NT2/D1 (cell line): ENCODE measurements around the gene TSPAN5.

ENCODE experiments used
- DNase-seq: peaks from one replicate; pipeline ENCODE4 v3.0.0-alpha.2; 2011; ENCODE audit warnings: low read depth, low spot score
- H3K27me3 ChIP-seq: 2 replicates; pipeline ENCODE4 v1.6.0; 2011; ENCODE audit warnings: mild to moderate bottlenecking; ENCODE audit not compliant: insufficient read length, insufficient read depth
- H3K36me3 ChIP-seq: 2 replicates; pipeline ENCODE4 v1.6.1; 2011; ENCODE audit warnings: mild to moderate bottlenecking, low read length, mixed read lengths; ENCODE audit not compliant: insufficient read depth, insufficient read length
- H3K4me1 ChIP-seq: 2 replicates; pipeline ENCODE4 v1.5.1; 2011; ENCODE audit not compliant: insufficient read depth, insufficient read length
- H3K4me3 ChIP-seq: 2 replicates; pipeline ENCODE4 v1.5.1; 2011; ENCODE audit warnings: low read depth; ENCODE audit not compliant: insufficient read length
- H3K9ac ChIP-seq: 2 replicates; pipeline ENCODE4 v1.6.0; 2011; ENCODE audit warnings: low read depth; ENCODE audit not compliant: insufficient read length
- H3K9me3 ChIP-seq: 2 replicates; pipeline ENCODE4 v1.5.1; 2011; ENCODE audit warnings: mild to moderate bottlenecking, low read length; ENCODE audit not compliant: insufficient read depth
- SUZ12 ChIP-seq: IDR thresholded peaks from 2 replicates; pipeline ENCODE4 v1.6.1; 2011; ENCODE audit not compliant: insufficient read length, insufficient read depth; ENCODE audit errors: extremely low read depth
- YY1 ChIP-seq: IDR thresholded peaks from 2 replicates; pipeline ENCODE4 v1.6.1; 2011; ENCODE audit not compliant: insufficient read length, insufficient read depth
- ZNF274 ChIP-seq: IDR thresholded peaks from 2 replicates; pipeline ENCODE4 v1.6.1; 2011; ENCODE audit warnings: mild to moderate bottlenecking, low read depth, low read length

Gene TSPAN5

GRCh38 chr4:98672583-98673287 is 14.3 kb upstream of the TSPAN5 start:
- Histone ChIP-seq H3K9ac (no peak overlapping the region), H3K4me1 (no peaks in the 10 kb centered on the region), H3K36me3 (no peaks in the 10 kb centered on the region), H3K4me3 (no peak overlapping the region), H3K27me3 (no peaks in the 10 kb centered on the region), H3K9me3 (no peaks in the 10 kb centered on the region)
- no peak for DNase-seq
- TF ChIP-seq YY1 (no peak), SUZ12 (no peak), ZNF274 (no peak)

- Histone ChIP-seq H3K27me3 (no peaks in the 10 kb centered on the region), H3K9me3 (peaks cover under 1% of the 10 kb centered on the region; the same call in 1 of the 2 replicates), H3K9ac (no peak overlapping the region), H3K4me1 (no peaks in the 10 kb centered on the region), H3K4me3 (no peak overlapping the region), H3K36me3 (no peaks in the 10 kb centered on the region)
- TF ChIP-seq ZNF274, result no peak
- no peak for TF ChIP-seq YY1
- TF ChIP-seq SUZ12, result no peak
- no peak for DNase-seq
These were observed 12.7 kb upstream of the TSPAN5 start for GRCh38 chr4:98671131-98671530.

- Histone ChIP-seq H3K4me1 (no peaks in the 10 kb centered on the region), H3K9ac (no peak overlapping the region), H3K27me3 (no peaks in the 10 kb centered on the region), H3K36me3 (no peaks in the 10 kb centered on the region), H3K4me3 (no peak overlapping the region), H3K9me3 (peaks cover 10% of the 10 kb centered on the region; the same call in 1 of the 2 replicates)
- no peak for DNase-seq
- TF ChIP-seq SUZ12 (no peak), ZNF274 (no peak), YY1 (no peak)
These were observed 11.8 kb upstream of the TSPAN5 start for GRCh38 chr4:98670186-98670585.

GRCh38 chr4:98669577-98669976 is 11.2 kb upstream of the TSPAN5 start:
- TF ChIP-seq YY1 (no peak), ZNF274 (no peak), SUZ12 (no peak)
- no peaks in the 10 kb centered on the region for H3K27me3 ChIP-seq
- H3K9me3 ChIP-seq, result peaks cover 16% of the 10 kb centered on the region; the same call in 1 of the 2 replicates
- no peaks in the 10 kb centered on the region for H3K4me1 ChIP-seq
- DNase-seq, result no peak
- no peak overlapping the region for H3K9ac ChIP-seq
- no peaks in the 10 kb centered on the region for H3K36me3 ChIP-seq
- H3K4me3 ChIP-seq, result no peak overlapping the region

GRCh38 chr4:98664959-98665358 is 6.5 kb upstream of the TSPAN5 start:
- H3K9ac ChIP-seq, result no peak overlapping the region
- H3K4me1 ChIP-seq, result peaks cover 5% of the 10 kb centered on the region
- peaks cover 17% of the 10 kb centered on the region; the same call in 1 of the 2 replicates for H3K9me3 ChIP-seq
- no peaks in the 10 kb centered on the region for H3K36me3 ChIP-seq
- TF ChIP-seq YY1, result no peak
- TF ChIP-seq ZNF274, result no peak
- no peak for TF ChIP-seq SUZ12
- H3K27me3 ChIP-seq, result peaks cover 16% of the 10 kb centered on the region
- DNase-seq, result no peak
- H3K4me3 ChIP-seq, result no peak overlapping the region

- TF ChIP-seq YY1 (no peak), ZNF274 (no peak), SUZ12 (no peak)
- Histone ChIP-seq H3K9ac (no peak overlapping the region), H3K4me3 (no peak overlapping the region), H3K4me1 (peaks cover 5% of the 10 kb centered on the region), H3K9me3 (peaks cover 17% of the 10 kb centered on the region; the same call in 1 of the 2 replicates), H3K36me3 (no peaks in the 10 kb centered on the region), H3K27me3 (peaks cover 29% of the 10 kb centered on the region)
- DNase-seq, result no peak
These were observed 5.0 kb upstream of the TSPAN5 start for GRCh38 chr4:98663226-98664006.

GRCh38 chr4:98662626-98663225 is 4.3 kb upstream of the TSPAN5 start:
- TF ChIP-seq YY1, result no peak
- no peak for TF ChIP-seq SUZ12
- TF ChIP-seq ZNF274, result no peak
- H3K27me3 ChIP-seq, result peaks cover 35% of the 10 kb centered on the region
- no peak for DNase-seq
- H3K36me3 ChIP-seq, result no peaks in the 10 kb centered on the region
- H3K4me3 ChIP-seq, result no peak overlapping the region
- H3K9ac ChIP-seq, result no peak overlapping the region
- peaks cover 5% of the 10 kb centered on the region for H3K4me1 ChIP-seq
- peaks cover 17% of the 10 kb centered on the region; the same call in 1 of the 2 replicates for H3K9me3 ChIP-seq

- Histone ChIP-seq H3K27me3 (peaks cover 42% of the 10 kb centered on the region), H3K4me3 (no peak overlapping the region), H3K9me3 (peaks cover 17% of the 10 kb centered on the region; the same call in 1 of the 2 replicates), H3K4me1 (peaks cover 5% of the 10 kb centered on the region), H3K9ac (no peak overlapping the region), H3K36me3 (no peaks in the 10 kb centered on the region)
- DNase-seq, result no peak
- TF ChIP-seq ZNF274, result no peak
- no peak for TF ChIP-seq YY1
- no peak for TF ChIP-seq SUZ12
These were observed 3.6 kb upstream of the TSPAN5 start for GRCh38 chr4:98662055-98662453.
